Measurements from ENCODE around the gene CECR2.

CECR2 gene

DNA sequence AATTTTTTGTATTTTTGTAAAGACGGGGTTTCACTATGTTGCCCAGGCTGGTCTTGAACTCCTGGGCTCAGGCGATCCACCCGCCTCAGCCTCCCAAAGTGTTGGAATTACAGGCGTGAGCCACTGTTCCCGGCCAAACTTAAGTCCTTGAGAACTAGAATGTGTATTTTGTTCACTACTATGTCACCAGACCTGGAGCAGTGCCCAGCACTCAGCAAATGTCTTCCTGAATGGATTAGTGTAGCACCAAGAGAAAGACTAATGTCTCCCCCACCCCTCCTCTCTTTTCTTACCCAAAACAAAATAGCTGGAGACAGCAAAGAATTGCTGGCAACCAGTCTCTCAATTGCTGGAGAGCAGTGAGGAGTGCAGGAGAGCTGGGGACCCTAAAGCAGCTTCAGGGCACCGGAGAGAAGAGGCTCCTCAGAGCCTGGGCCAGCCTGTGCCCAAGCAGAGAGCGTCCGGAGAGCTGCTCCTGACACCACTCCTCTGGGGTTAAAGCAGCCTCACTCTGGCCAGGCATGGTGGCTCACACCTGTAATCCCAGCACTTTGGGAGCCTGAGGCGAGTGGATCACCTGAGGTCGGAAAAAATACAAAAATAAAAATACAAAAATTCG is 209.0 kb downstream of the CECR2 start:
- no peak for DNase-seq

DNA sequence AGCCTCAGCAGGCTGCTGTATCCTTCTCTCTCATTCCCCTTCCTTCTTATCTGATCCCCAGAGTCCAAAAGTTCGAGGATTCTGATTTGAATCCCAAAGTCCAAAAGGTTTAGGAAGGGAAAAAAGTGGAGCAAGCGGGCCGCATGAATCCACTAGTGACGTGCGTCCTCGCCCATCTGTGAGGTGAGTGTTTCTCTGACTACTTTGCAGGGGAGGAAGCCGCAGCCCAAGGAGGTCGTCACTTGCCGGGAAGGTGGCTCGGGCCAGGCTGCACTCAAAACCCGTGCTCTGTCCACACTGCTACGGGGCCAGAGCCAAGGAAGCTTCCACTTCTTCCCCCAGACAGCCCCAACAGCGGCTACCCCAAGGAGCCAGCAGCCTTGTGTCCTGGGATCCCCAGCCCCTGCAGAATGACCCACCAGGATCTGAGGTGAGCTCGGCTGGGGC is 210.3 kb downstream of the CECR2 start:
- no peak for DNase-seq

DNA sequence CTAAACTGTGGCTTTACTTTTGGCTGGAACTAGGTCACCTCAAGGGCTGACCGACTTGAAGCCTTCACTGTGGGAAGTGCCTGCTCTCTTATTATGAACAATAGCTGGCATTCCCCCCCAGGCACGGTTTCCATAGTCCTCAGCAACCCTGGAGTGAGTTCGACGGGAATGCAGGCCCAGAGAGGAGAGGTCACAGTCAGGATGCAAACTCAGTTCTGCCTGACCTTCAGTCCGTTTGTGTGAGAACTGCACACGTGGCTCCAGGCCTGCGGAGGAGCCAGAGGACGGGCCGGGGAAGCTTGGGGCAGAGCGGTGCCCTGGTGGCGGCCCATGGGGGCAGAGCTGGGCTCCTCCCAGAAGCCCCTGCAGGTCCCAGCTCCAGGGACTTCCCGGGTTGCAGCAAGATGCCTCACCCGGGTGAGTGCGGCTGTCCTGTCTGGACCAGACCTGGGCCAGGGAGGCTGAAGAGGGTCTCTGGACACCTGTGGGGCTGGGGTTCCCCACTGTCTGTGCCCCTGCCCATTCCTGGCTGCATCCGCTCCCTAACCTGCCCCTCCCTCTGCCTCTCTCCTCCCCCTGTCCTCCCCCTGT is 211.3 kb downstream of the CECR2 start:
- no peak for DNase-seq

DNA sequence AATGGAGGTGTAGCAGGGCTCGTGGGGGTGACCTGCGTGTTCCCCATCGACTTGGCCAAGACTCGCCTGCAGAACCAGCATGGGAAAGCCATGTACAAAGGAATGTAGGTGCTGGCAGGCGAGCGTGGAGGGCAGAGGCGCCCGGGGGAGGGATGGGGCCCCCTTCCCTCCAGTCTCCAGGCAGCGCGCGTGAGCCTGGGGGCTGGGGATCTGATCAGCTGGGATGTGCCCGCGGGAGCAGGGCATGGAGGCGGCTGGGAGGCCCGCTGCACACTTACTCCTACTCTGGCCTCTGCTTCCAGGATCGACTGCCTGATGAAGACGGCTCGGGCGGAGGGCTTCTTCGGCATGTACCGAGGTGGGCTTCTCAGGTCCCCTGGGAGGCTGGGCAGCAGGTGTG is 211.8 kb downstream of the CECR2 start:
- no peak for DNase-seq

DNA sequence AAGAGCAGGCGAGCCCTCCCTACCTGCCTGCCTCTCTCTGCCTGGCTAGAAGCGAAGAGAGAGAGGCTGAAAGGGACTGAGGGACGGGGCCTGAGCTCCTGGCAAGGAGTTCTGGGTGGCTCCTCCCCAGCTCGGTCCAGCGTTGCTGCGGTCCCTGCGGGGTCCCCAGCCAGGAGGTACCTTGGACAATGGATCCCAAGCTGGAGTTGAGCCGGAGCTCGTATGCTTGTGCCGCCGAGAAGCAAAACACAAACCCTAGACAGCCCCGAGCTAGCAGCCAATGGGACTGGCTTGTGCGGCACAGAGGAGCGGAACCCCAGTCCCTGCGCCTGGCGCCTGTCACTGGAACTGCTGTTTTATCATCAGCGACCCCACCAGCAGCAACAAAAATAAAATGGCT is 212.4 kb downstream of the CECR2 start:
- no peak for DNase-seq

DNA sequence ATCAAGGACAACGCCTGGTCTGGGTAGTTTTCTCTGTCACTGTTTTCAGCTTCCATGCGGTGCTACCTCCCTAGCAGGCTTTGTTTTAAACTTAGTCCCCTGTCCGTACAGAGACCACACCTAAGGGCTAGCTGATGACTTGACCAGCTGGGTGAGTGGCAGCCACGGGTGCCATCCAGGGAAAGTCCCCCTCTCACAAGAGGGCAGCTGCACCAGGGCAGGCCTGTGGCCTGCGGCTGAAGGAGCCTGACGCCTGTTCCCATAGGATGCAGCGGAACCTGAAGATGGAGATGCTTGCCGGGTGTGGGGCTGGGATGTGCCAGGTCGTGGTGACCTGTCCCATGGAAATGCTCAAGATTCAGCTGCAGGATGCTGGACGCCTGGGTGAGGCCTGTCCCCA is 213.9 kb downstream of the CECR2 start:
- no peak for DNase-seq

DNA sequence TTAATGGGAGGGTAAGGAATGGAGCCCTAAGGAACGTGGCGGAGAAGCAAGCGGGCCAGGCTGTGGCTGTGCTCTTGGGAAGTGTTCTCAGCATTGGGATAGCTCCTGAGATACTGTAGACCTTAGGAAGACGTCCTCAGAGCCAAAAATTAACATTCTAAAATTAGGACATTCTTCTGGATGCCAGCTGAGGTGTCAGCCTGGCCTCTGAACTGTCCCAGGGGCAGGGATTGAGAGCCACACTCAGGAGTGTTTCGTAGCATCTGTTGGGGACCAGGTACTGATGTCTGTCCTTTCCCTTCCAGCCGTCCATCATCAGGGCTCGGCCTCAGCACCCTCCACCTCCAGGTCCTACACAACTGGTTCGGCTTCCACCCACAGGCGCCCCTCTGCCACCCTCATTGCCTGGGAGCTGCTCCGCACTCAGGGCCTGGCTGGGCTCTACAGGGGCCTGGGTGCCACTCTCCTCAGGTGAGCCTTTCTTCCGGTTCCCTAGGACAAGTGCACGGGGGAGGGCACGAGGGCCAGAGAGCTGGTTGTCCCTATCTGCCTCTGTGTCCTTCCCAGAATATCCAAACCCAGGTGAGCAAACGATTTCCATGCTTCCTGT is 217.7 kb downstream of the CECR2 start:
- DNase-seq, result no peak

DNA sequence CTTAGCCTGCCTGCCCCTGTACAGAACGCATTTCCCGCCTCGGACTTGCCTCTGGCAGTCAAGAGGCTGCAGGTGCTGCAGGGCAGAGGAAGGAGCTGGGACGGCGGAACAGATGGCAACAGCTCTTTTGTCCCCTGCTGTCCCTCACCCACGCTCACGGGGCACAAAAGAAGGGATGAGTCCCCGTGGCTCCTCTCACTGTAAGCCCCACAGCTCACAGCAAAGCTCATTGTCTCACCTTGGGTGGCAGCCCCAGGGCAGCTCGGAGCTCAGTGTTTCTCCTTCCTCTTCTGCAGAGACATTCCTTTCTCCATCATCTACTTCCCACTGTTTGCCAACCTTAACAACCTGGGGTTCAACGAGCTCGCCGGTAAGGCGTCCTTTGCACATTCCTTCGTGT is 218.4 kb downstream of the CECR2 start:
- no peak for DNase-seq

DNA sequence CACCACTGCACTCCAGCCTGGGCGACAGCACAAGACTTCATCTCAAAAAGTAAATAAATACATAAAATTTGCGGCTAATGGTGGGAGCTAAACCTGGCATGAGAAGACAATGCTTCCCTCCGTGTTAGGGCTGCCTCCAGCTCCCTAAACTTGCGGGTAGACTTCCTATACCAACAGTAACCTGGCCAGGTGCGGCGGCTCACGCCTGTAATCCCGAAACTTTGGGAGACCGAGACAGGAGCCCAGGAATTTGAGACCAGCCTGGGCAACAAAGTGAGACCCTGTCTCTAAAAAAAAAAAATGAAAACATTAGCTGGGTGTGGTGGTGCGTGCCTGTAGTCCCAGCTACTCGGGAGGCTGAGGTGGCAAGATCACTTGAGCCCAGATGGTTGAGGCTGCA is 219.3 kb downstream of the CECR2 start:
- DNase-seq, result no peak

DNA sequence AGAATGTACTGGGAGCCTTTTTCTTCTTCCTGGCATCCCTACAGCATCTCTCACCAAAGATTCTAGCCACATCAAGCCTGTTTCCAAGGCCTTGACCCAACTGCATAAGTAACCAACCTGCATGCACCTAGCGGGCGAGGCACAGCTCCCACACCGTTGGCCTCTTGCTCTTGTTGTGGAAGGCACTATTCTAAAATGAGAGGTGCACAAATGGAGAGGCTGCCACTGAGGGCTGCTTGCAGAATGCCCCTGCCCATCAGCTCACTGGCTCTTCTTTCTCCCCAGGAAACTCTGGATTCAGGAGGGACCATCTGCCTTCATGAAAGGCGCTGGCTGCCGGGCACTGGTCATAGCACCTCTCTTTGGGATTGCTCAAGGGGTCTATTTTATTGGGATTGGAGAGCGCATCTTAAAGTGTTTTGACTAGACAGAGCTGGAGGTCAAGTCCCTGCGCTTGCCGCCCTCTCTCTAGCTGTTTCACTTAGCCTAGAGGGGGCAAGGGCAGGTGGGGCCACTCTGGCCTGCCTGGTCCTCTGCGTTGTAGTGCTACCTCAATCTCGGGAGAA is 220.6 kb downstream of the CECR2 start:
- no peak for DNase-seq

DNA sequence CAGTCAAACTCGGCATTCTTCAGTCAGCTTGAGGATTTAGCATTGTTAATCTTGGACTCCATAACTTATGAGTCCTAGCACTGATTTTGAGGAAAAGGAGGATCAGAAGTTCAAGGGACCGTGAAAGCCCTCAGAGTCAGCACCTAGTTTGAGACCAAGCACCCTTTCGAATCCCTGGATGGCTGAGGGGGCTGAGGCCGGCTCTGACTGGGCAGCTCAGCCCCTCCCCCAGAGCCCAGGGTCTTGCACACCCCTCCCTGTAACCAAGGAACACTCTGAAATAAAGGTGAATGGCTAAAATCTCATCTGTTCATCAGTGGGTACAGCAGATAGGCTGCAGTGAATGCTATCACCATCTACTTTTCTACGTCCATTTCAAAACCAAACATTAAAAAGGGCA is 221.3 kb downstream of the CECR2 start:
- DNase-seq, result no peak

DNA sequence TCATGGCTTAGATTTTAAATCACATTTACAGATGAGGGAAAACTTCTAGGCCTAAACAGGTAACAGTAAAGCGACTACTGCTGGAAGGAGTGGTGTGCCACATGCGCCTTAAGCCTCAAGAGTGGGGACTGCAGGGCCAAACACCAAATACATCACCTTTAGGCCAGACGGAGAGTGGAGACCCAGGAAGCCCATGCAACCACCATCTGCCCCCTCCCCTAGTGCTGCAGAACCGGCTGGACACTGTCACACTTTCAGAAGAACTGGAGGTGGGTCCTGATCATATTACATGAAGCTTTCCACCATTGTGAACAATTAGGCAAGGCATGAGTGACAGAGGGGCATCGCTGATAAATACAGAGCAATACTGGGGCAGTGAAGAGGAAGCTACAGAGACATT is 222.9 kb downstream of the CECR2 start:
- no peak for DNase-seq

DNA sequence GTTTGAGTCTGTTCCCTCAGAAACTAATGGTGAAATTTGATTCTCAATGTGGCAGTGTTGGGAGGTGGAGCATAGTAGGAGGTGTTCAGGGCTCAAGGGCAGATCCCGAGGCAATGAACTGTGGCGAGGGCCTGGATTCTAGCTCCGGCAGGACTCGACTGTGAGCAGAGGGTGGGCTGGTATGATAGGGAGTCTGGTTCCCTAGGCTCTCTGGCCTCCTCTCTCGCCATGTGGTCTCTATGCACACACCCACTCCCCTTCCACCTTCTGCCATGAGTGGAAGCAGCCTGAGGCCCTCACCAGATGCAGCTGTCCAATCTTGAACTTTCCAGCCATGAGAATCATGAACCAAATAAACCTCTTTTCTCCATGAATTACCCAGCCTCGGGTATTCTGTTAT is 227.0 kb downstream of the CECR2 start:
- no peak for DNase-seq

DNA sequence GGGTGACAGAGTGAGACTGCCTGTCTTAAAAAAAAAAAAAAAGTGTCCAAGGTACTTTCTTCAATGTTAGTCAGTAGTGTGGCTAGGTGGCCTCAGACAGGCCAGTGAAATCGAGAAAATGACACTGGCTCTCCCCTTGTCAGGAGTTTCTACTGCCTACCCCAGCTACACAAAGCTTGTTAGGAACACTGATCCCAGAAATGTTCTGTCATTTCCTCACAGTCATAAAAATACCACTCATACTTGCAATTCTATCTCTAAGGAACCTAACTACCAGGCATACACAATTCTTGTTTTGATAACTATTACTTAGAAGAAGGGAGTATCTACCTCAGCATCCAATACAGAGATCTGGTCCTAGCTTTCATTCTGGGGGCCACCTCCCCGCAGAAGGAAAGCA is 228.0 kb downstream of the CECR2 start:
- DNase-seq, result no peak

DNA sequence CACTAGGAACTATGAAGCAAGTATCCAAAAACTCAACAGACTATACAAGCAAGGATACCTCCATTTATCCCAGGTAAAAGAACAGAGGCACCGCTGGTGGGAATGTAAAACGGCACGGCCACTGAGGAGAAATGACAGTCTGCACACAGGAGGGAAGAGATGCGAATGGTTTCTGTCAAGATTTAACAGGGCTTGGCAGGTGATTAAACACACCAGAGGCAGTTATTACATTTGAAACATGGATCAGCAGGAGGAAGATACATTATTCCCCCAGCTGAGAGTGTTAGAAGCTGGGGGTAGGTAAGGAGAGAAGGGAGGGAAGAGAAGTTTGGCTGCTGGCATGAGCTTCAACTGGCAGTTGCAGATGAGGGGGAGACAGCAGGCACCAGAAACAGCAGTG is 229.1 kb downstream of the CECR2 start:
- no peak for DNase-seq

DNA sequence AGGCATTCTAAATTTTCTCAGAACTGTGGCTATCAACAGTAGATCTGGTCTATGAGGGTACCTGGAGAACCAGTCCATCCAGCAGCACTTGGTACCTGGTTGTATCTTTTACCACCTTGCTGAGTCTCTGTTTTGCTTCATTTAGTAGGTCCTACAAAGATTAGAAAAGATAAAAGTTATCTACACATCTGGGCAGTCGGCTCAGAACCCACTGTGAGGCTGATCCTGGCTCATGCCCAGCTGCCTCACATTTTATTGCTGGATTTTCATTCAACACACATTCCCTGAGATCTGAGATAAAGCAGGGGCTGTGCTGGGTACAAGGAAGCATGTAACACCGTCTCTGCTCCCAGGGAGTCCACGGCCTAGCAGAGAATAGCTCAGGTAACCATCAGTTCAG is 231.8 kb downstream of the CECR2 start:
- DNase-seq, result no peak

DNA sequence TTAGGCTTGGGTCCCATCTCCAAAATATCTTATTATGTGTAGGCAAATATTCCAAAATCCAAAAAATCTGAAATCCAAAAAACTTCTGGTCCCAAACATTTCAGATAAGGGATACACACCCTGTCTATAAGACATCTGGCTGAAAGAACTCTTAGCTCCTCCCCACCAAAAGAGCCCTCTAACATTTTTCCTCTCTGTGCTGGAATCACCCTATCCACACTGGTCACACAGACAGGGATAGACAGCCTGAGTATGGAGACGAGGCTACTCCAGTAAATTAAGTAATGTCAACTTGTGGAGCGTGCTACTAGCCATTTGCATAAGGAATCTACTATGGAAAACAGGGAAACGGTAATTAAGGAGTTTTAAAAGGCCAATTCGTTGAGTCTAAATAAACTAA is 234.4 kb downstream of the CECR2 start:
- no peak for DNase-seq

DNA sequence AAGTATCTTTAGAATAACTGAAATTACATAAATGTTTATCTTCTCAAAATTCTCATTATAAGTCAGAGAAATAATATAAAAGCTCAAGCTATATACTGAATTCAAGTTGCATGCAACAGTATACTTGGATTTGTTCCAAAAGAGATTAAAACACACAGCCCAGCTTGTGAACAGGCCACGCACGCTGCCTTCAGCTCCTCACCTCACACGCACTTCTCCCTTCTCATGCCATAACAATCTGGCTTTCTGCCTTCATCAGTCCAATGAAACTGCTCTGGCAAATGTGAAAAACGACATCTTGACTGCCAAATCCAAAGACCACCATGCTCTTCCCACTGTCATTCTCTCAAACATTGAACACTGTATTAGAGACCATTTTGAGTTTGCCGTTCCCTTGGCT is 237.2 kb downstream of the CECR2 start:
- DNase-seq, result no peak

Data from T-helper 2 cell (primary cell).